ENCODE measurements around the gene SLCO1B1.

- TF ChIP-seq CTCF (IDR thresholded peaks at IDR 0.05) (no peak), POLR2A (IDR thresholded peaks at IDR 0.05) (no peak)
These were observed 12.2 kb upstream of the SLCO1B1 start for GRCh38 chr12:21118760-21119159.

All from heart left ventricle (tissue), 13 donors.